Activated naive CD4-positive, alpha-beta T cell treated with anti-CD3 and anti-CD28 coated beads, Interleukin-2, amount 50 U/mL, for 16 hours (primary cell): ENCODE data around the gene RBMS3.
"Not testable (repeated sequence)": the region's sequence is repeated elsewhere in the genome, so short reads cannot be mapped to it uniquely, and the experiment has no call there.

Experiments
- DNase-seq: peaks from one replicate; pipeline ENCODE4 v3.0.0-alpha.2; 2020

The RBMS3 gene

DNA sequence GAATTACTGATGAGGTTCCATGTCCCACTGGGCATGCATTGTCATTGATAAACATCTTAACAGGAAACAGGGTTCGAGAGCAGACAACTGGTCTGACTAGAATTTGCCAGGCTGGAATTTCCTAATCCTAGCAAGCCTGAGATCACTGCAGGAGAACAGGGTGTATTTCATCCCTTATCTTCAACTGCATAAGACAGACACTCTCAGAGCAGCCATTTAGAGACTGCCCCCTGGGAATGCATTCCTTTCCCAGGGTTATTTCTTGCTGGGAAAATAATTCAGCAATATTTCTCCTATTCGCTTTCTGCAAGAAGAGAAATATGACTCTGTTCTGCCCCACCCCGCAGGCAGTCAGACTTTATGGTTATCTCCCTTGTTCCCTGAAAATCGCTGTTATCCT, 113.1 kb downstream of the RBMS3 start:
- DNase-seq = not testable (repeated sequence)

DNA sequence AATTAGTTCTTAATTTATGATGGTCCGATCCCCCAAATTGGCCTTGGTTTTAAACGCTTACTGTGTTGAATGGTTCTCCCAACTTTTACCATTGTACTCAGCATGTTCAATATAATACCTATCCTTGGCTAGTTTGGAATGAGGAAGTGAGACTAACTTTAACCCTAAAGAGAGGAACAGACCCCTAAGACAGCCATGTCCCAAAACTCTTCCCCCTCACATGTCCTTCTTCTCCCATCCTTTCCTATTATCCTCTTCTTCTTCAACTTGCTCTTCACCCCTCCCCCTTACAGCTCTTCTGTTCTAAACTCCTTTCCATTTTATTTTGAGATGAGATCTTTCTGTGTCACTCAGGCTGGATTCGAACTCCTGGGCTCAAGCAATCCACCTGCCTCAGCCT, 116.5 kb downstream of the RBMS3 start:
- DNase-seq = no peak

DNA sequence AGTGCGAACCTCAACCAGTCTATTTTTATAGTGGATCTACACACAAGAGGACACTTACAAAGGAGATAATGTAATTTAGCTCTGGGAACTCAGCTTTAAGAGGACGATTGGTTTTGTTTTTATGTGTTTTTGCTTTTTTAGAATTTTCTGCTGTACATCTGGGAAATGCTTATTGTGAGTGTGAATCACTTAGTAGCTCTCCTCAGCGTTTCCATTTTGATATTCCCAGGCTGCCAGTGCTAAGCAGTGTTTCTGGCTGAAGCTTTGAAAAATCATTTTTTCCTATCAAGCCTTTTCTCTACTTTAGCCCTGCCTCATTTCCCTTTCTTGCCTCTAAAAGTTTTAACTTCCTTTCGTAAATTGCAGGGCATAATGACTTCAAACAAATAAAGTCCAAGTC, 117.9 kb downstream of the RBMS3 start:
- DNase-seq = no peak

DNA sequence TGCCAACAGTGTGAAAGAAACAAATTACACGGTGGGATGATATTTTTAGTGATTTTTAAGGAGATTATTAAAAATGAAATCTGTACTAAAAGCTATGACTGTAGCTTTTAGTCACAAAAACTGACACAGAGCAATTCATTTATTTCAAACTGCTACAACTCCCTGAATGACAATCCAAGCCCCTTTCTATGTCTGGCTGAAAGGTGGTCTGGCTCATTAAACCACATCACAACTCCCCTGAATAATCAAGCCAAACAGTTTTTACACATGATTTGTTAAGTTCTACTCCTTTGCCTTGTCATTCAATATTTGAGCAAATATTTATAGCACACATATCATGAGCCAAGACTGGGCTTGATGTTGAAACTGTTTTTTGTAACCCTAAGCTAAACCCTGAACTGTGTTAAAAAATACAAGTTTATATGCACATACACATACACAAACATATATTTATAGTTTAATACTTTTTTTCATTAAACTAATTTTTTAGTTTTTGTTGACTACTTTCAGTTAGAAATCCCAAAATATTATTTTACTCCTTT, 125.5 kb downstream of the RBMS3 start:
- no peak for DNase-seq

DNA sequence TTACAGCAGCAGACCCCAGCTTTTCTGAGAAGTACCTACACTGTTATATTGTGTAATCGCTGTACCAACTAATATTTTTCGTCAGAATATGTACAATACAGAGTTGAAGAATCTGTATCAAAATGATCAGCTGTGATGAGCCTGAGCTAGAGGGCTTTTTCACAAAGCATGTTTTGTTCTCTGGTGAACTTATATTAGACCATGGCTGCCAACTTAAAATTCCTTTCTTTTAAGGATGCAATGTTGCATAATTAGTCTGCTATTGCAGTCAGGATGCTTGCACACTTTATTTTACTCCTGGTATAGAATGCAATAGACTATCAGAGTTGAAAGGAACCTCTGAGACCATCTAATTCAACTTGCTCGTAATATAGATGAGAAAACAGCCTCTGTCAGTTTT, 127.8 kb downstream of the RBMS3 start:
- no peak for DNase-seq

DNA sequence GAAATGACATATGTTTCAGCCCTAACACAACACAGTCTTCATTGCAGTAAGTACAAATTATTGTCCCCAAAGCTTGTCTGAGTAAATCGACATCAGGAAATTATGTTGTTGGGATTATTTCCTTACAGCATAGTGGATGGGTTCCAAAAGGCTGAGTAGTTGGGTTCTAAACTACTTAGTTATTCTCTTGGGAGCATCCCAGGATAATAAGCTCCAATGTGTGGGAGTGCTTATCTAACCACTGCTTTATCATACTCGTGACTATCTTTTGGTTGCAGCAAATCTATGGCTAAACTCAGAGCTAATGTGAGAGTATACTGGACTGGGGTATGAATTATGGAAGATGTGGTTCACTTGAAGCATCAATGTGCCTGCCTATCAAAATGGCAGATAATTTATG, 128.5 kb downstream of the RBMS3 start:
- DNase-seq = no peak

DNA sequence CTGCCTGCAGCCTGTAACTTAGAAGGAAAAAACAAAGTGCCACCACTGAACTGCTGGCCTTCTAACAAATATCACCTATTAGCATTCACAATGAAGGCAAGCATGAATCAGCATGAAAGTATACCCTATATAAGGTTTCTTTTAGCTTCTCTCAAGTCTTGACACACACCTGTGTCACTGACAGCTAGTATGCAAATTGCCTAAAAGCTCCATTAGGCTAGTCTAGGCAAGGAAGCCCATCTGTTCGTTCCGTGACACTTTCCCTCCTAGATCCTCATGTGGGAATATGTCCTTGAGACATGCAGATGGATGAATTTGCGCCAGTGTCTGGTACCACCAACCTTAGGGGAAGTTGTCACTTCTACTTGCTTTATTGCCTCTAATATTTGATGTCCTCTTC, 129.3 kb downstream of the RBMS3 start:
- DNase-seq = no peak

DNA sequence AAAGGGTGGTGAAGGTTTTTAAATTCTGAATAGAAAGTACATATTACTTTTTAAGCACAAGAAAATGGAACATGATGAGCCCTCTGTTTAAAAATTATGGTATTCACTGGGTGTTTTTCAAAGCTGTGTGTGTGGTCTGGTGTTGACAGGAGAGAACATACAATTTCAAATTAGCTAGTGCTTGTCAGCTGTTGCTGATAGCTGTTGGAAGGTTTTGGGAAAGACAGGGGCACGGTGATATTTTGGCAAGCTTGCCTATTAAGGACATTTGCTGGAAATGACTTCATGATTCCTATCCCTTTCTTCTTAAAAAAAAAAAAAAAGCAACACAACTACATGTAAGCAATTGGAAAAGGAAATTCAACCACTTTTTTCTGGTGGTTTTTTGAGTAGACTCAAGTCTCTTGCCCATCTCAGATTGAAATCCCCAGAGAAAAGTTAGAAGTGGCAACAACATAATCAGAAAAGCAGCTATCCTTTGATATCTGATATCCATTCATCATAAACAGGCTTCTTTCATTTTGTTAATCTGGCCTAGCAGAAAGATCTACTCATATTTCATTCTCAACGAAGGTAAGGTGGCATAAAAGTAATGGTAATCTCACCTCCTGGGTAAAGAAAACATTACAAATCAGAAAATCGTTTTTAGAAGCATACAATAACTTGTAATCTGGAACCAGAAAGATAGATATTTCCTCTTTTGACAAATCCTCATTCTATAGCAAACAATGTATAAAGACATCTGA, 130.0 kb downstream of the RBMS3 start:
- DNase-seq = no peak

DNA sequence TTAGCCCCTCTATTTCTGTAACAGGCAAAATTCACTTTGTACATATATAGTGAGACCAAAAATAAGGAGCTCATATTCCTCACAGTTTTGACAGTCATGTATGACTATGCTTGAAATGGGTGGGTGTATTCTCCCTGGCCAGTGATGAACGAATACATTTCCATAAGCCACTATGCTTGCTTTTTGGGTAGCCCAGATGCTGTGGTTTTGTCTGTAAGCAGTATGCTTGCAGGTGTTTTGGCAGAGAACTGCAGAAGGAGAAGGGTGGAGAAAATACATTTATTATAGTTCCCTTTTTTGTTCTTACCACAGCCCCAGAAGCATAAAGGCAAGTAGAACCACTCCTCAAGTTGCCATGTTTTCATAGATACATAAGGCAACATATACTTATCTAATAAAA, 131.2 kb downstream of the RBMS3 start:
- DNase-seq = no peak

DNA sequence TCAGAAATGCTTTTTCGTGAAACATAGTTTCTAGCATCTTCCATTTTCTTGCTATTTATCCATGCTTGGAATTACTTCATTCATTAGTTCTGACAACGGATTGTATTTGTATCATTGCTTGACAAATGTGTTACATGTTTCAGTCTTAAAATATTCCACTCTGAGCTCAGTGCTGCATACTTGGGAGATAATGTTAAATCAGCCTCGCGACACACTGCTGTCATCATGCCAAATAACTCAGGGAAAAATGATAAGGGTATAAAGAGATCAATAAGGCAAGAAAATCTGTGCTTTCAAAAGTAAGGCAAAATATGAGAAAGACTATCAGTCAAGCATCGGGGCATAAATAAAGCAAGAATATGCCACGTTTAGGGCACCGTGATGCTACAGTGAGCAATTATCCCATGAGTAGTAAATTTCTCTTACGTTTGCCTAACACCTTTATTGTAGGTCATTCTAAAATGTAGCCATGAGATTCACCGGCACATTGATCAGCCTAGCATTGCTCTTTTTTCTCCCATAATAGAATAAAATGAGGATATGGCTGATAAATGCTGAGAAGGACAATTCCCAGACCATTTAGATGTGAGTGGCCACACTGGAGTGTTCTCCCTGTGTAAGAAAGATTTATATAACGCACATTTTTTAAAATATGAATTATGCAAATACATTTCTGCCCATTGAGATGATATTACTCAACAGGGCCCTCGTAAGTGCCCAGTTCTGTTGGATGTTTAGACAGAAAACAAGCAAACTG, 133.8 kb downstream of the RBMS3 start:
- no peak for DNase-seq

DNA sequence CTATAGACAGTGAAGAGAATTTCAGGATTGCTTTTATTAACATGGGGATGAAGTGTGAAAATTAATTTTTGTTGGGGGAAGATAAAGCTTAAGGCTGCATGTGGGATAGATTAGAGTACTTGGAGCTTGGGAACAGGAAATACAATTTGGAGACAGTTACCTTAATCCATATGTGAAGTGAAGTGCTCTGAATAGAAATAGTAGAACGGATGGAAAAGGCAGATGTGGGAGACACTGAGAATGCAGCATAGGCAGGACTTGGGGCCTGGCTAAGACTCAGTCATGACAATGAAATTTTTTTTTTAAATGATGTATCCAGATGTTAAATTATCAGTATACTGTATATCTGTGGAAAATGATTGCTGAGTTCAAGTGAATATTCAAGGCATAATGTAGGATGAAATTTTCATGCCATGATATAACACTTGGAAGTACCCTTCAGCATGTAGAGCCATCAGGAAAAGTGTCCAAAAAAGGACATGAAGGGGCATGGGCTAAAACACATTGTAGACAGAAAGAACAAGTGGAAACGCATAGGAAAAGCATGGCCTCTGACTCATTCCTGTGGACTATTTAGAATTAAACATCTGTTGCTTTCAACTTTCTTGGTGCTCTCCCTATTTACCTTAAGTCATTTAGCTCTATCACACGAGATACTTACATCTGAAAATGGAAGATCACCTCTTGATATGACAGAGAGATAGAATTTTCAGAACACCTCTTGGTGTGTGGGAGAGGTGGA, 134.8 kb downstream of the RBMS3 start:
- DNase-seq = no peak

DNA sequence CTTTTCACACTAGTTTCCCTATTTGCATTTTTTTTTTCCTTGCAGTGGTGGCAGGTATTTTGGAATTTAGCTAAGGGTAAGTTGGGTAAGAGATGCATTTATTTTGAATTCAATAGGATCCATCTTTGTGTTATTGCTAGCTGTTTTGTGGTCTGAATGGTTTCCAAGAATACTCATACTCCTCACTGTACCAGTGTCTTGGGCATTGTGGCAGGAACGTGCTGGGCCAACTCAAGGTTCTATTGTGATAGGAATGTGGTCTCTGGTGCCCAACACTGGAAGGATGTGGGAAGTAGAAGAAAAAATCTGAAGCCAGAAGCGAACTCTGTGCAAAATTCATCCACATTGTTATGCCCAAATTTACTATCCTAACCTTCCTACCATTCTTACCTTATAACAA, 135.6 kb downstream of the RBMS3 start:
- no peak for DNase-seq

DNA sequence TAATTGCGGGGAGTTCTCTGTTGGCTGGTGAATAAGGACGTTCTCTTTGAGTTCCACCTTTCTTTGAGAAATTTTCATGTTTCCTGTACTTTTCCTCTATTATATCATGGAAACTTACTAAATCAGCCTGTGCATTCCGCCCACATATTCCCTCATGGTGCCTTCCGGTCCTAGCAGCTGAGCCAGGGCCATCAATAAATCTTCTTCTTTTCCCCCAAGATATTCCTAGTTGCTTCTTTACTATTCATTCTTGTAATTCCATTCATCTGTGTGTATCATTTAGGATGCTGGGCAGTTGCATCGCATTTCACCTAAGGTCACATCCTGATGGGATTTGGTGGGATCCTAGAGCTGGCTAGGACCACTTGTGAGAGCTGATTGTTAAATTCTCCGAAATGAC, 139.2 kb downstream of the RBMS3 start:
- no peak for DNase-seq

DNA sequence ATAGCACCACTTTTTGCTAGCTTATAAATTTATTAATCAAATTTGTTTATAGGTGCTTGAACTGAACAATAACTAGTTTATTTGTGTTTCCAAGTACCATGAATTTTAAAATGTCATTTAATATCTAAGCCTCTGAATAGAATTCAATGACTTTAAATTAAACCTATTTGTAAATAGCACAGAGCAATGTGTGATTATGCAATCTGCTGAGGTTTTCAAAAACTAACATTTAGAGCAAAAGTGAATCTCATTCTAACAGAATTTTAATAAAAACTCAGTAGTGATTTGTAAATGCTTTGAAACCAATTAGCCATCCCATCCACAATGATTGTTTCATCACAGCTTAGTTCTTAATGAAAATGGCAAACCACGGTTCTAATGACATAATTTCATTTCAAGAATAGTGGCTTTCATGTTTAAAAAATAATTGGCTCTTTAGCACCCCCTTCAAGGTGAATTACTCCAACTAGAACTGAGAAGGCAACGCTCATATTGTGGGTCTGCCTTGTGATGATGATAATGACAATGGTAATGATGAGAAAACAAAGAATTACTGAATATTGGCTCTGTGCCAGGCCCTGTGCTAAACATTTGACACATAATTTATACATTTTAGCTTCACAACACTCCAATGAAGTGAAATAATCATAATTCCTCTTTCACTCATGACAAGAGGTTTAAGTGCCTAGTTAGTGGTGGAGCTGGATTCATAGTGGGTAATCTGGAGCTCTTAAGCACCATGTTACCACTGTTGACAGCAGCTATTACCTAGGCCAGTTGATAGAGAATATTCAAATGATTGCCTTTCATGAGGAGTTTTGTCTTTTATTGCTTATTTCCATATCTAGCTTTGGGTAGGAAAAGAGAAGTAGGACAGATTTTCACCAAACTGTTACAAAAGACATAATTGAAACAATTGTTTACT, 145.7 kb downstream of the RBMS3 start:
- DNase-seq = no peak

DNA sequence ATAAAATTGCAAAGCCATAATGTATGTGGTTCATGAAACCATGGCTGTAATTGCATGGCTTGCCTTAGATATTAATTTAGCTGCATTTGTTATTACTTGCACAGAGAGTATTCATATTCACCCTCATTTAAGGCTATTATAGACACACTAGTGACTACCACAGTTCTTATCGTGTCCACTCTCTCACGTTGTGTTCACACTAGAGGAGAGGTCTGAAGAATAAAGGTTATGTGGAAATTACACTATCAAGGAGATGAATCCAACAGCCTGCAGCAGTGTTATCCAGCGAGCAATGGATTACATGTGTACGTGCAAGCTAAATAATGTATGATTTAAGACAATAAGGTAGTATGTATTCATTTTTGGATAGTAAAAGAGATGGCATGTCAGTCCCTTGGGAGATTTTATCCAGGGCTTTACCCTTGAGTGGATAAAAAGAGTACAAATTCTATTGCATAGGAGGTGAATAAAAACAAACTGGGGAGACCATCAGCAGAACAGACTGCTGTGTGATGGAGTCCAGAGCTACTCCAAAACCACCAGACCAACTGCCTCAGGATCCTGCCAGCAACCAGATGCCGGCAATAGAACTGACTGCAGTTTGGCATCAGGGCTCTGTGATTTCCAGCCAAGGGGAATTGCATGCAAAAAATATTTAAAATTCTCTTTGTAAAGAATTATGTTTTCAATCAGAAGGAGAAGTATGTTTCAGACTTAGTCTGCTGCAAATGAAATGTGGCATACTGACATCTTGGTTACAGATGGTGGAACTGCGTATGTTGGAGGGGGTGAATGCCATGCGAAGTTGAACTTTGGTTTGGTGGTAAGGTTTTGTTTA, 146.6 kb downstream of the RBMS3 start:
- DNase-seq = no peak

DNA sequence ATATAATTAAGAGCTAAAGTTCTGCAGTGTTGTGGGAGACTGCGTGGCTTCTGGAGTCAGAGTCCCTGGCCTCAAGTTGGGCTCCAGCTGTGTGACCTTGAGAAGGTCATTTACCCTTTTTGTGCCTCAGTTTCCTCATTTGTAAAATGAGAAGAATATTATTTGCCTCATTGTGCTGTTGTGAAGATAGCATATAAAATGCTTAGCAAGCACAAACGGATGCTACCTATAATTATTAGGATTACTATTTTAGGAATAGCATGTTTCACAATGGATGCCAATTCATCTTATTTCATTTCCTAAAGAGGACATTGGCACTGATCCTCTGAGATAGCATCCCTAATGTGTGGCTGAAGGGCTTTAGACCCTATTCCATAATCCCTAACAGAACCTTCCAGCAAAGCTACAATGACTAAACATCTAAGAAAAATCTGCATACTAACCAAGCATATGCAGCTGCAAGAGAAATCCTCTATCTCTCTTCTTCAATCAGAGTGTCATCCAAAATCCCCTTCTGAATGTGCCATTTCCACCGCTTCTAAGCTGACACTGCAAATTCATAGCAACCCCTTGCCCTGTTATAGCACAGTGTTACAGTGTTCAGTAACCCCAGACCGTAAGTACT, 148.3 kb downstream of the RBMS3 start:
- DNase-seq = no peak

DNA sequence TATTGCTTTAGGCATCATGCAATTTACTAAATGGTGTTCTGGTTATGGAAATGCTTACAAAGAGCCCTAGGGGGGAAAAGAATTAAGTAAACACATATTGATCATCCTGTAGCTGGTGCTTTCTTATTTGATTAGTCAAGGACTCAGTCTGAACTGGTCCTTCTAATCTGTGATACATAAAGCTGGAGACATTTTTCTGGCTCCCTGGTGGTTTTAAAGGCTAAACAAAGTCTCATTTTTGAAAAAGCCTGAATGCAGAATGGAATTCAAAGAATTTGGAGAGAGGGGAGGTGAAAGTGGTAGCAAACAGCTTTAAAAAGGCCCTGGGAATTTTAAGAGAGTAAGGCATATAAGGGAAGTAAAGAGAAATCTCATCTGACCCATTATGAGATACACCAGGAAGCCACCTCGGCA, 149.7 kb downstream of the RBMS3 start:
- no peak for DNase-seq

DNA sequence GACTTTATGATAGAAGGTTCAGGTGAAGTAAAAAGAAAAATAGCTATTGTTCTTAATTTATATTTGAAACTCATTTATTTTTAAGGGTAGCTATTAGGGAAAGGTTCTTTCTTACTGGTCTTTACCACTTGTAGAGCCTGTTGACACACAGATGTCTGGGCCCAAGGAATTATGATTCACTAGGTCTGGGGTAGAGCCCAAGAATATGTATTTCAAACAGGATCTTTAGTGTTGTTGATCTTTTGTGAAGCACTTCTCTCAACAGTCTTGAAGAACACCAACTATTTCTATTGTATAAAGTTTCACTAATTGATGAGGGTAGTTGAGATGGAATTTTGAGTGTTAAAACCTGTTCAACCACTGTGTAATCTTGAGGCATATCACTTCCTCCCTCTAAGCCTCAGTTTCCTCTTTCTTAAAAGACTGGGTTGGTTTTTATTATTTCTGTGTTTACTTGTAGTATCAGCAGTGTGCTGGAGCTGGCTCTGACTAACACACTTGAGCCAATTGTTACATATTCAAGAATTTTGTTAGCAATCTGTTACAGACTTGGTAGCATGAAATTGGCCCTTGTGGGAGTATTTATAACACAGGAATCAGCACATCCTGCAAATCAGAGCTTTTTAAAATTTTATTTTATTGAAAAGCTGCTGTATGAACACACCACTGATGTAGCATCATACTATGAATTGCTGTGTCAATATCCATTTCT, 155.9 kb downstream of the RBMS3 start:
- DNase-seq = no peak

DNA sequence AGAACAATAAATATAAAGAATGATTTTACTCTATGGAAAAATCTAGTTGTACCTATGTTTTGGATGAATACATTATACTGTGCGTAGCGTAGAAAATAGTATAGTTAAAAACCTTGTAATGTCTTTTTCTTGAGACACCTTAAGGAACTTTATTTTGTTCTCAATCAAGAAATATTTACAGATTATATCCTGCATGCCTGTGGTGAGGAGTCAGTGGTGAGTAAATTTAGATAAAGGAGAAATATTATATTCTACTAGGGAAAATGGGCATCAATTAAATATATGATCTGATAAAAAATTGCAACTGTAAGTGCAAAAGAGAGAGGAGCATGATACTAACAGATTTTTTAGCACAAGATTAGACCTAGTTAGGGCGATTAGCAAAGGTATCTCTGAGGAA, 157.7 kb downstream of the RBMS3 start:
- no peak for DNase-seq
